Fibroblast of upper back skin (primary cell): ENCODE measurements around the gene MUSK.
A peak's percentile ranks its signal among the peaks of the same experiment; 100 is the strongest.
"Not testable (repeated sequence)": the region's sequence is repeated elsewhere in the genome, so short reads cannot be mapped to it uniquely, and the experiment has no call there.

ENCODE experiments used
- DNase-seq: peaks from one replicate; pipeline ENCODE4 v3.0.0-alpha.2; 2013

Gene MUSK

GRCh38 chr9:110815361-110815760 is 146.8 kb downstream of the MUSK start:
- no peak for DNase-seq

GRCh38 chr9:110820381-110820780 is 151.8 kb downstream of the MUSK start:
- no peak for DNase-seq

GRCh38 chr9:110821064-110821463 is 152.5 kb downstream of the MUSK start:
- peak; percentile 38 for DNase-seq

- DNase-seq = not testable (repeated sequence)
Measured at GRCh38 chr9:110825129-110825528, 156.5 kb downstream of the MUSK start.

- DNase-seq = no peak
Measured at GRCh38 chr9:110825950-110826349, 157.4 kb downstream of the MUSK start.

- DNase-seq = not testable (repeated sequence)
Measured at GRCh38 chr9:110826400-110826799, 157.8 kb downstream of the MUSK start.

- DNase-seq = peak; percentile 76
Measured at GRCh38 chr9:110828264-110828663, 159.7 kb downstream of the MUSK start.

GRCh38 chr9:110830495-110830894 is 161.9 kb downstream of the MUSK start:
- DNase-seq = no peak

- no peak for DNase-seq
Measured at GRCh38 chr9:110832926-110833325, 164.3 kb downstream of the MUSK start.

- DNase-seq = peak; percentile 96
Measured at GRCh38 chr9:110835404-110835803, 166.8 kb downstream of the MUSK start.

GRCh38 chr9:110835859-110836271 is 167.3 kb downstream of the MUSK start:
- DNase-seq = peak; percentile 79

GRCh38 chr9:110837401-110838005 is 168.9 kb downstream of the MUSK start:
- no peak for DNase-seq

- peak; percentile 43 for DNase-seq
Measured at GRCh38 chr9:110842169-110842568, 173.6 kb downstream of the MUSK start.

GRCh38 chr9:110842986-110843385 is 174.4 kb downstream of the MUSK start:
- peak; percentile 80 for DNase-seq

GRCh38 chr9:110844121-110844520 is 175.5 kb downstream of the MUSK start:
- peak; percentile 12 for DNase-seq

- DNase-seq = peak; percentile 14
Measured at GRCh38 chr9:110846215-110846614, 177.6 kb downstream of the MUSK start.

GRCh38 chr9:110847671-110848070 is 179.1 kb downstream of the MUSK start:
- peak; percentile 84 for DNase-seq

GRCh38 chr9:110850401-110851135 is 182.0 kb downstream of the MUSK start:
- no peak for DNase-seq
